HG03139 (cell line): Measurements from ENCODE around the gene IL19.
"Not testable (repeated sequence)": the region's sequence is repeated elsewhere in the genome, so short reads cannot be mapped to it uniquely, and the experiment has no call there.

Experiments
- ATAC-seq: cut with Tn5 transposase; IDR thresholded peaks from one replicate; pipeline ENCODE4 v1.9.1; 2021; ENCODE audit not compliant: unreplicated experiment

IL19 gene

GRCh38 chr1:206828765-206829164 lies 58.2 kb downstream of the IL19 start:
- ATAC-seq = no peak

GRCh38 chr1:206829282-206829681 lies 58.7 kb downstream of the IL19 start:
- ATAC-seq = no peak

GRCh38 chr1:206829875-206830274 lies 59.3 kb downstream of the IL19 start:
- ATAC-seq = no peak

GRCh38 chr1:206831650-206832049 lies 61.1 kb downstream of the IL19 start:
- ATAC-seq = no peak

- no peak for ATAC-seq
Observed at GRCh38 chr1:206832352-206832880, 61.8 kb downstream of the IL19 start.

GRCh38 chr1:206833106-206833680 lies 62.6 kb downstream of the IL19 start:
- no peak for ATAC-seq

- no peak for ATAC-seq
Observed at GRCh38 chr1:206833801-206834200, 63.2 kb downstream of the IL19 start.

GRCh38 chr1:206834217-206834616 lies 63.6 kb downstream of the IL19 start:
- ATAC-seq = no peak

GRCh38 chr1:206834711-206835110 lies 64.1 kb downstream of the IL19 start:
- ATAC-seq = no peak

- no peak for ATAC-seq
Observed at GRCh38 chr1:206835186-206835585, 64.6 kb downstream of the IL19 start.

- ATAC-seq = no peak
Observed at GRCh38 chr1:206836111-206836510, 65.5 kb downstream of the IL19 start.

GRCh38 chr1:206839006-206839560 lies 68.5 kb downstream of the IL19 start:
- no peak for ATAC-seq

- no peak for ATAC-seq
Observed at GRCh38 chr1:206839857-206840256, 69.3 kb downstream of the IL19 start.

GRCh38 chr1:206841609-206842323 lies 71.2 kb downstream of the IL19 start:
- no peak for ATAC-seq

GRCh38 chr1:206842854-206843253 lies 72.3 kb downstream of the IL19 start:
- no peak for ATAC-seq

- ATAC-seq = no peak
Observed at GRCh38 chr1:206843626-206844025, 73.1 kb downstream of the IL19 start.

- no peak for ATAC-seq
Observed at GRCh38 chr1:206846487-206846886, 75.9 kb downstream of the IL19 start.

GRCh38 chr1:206847337-206847834 lies 76.8 kb downstream of the IL19 start:
- ATAC-seq = no peak

GRCh38 chr1:206847946-206848345 lies 77.4 kb downstream of the IL19 start:
- no peak for ATAC-seq

- ATAC-seq = no peak
Observed at GRCh38 chr1:206850401-206850800, 79.8 kb downstream of the IL19 start.

GRCh38 chr1:206851341-206852010 lies 80.9 kb downstream of the IL19 start:
- no peak for ATAC-seq

GRCh38 chr1:206852662-206853061 lies 82.1 kb downstream of the IL19 start:
- not testable (repeated sequence) for ATAC-seq
